WTC11 (cell line): ENCODE results near the gene THBS3. TPM values are rescaled to one million over a fixed set of nuclear protein-coding genes. Genes with fewer than 3 reads are reported as not detected.
"Not testable (repeated sequence)": the region's sequence is repeated elsewhere in the genome, so short reads cannot be mapped to it uniquely, and the experiment has no call there.

Source experiments
- ATAC-seq: fragments of 200-7000 bp; cut with Tn5 transposase; 2 replicates; pipeline ENCODE4 v1.10.0; 2021; ENCODE audit warnings: mild to moderate bottlenecking, moderate library complexity
- CTCF ChIA-PET: fragments of 300-600 bp; sonication (Branson Sonifier 250); formaldehyde crosslinking; loops from one replicate; lab custom pipeline; 2021; ENCODE audit warnings: antibody characterized with exemption; lab: Charles Lee
- POLR2A ChIA-PET: fragments of 350-600 bp; sonication (Branson Sonifier 250); formaldehyde crosslinking; loops from one replicate; lab custom pipeline; 2021; ENCODE audit warnings: antibody characterized with exemption; lab: Charles Lee
- DNase-seq: peaks from one replicate; pipeline ENCODE4 v3.0.0; 2021; ENCODE audit warnings: low spot score
- H3K27ac Mint-ChIP-seq: 2 replicates; pipeline ENCODE4 v1.8.0; 2021; ENCODE audit warnings: mixed read lengths
- H3K27me3 Mint-ChIP-seq: 2 replicates; pipeline ENCODE4 v1.8.0; 2021; ENCODE audit warnings: low read depth, mild to moderate bottlenecking, moderate library complexity, mixed read lengths
- H3K36me3 Mint-ChIP-seq: 2 replicates; pipeline ENCODE4 v1.8.0; 2021; ENCODE audit warnings: mixed read lengths
- H3K4me1 Mint-ChIP-seq: 2 replicates; pipeline ENCODE4 v1.8.0; 2022; ENCODE audit warnings: mixed read lengths
- H3K4me3 Mint-ChIP-seq: 2 replicates; pipeline ENCODE4 v1.8.0; 2021; ENCODE audit warnings: mild to moderate bottlenecking, moderate library complexity, mixed read lengths
- H3K9me3 Mint-ChIP-seq: 2 replicates; pipeline ENCODE4 v1.8.0; 2021; ENCODE audit warnings: mixed read lengths
- ATF3 ChIP-seq: sonication (generic); formaldehyde crosslinking; conservative IDR thresholded peaks from 2 replicates; pipeline ENCODE4 v1.8.1; 2022; ENCODE audit warnings: mild to moderate bottlenecking, missing genetic modification reagents
- E2F1 ChIP-seq: sonication (generic); formaldehyde crosslinking; IDR thresholded peaks from 2 replicates; pipeline ENCODE4 v1.8.0; 2022; ENCODE audit warnings: mild to moderate bottlenecking, missing genetic modification reagents
- EMX1 ChIP-seq: fragments of 250-450 bp; sonication (Bioruptor Pico); IDR thresholded peaks from 2 replicates; pipeline ENCODE4 v1.8.0; 2021; ENCODE audit warnings: mild to moderate bottlenecking
- FOXP1 ChIP-seq: sonication (generic); formaldehyde crosslinking; IDR thresholded peaks from 2 replicates; pipeline ENCODE4 v1.8.0; 2022; ENCODE audit warnings: missing genetic modification reagents, mild to moderate bottlenecking, moderate library complexity, borderline replicate concordance
- PRDM15 ChIP-seq: sonication (generic); formaldehyde crosslinking; IDR thresholded peaks from 2 replicates; pipeline ENCODE4 v1.8.0; 2022; ENCODE audit warnings: missing genetic modification reagents
- RORB ChIP-seq: fragments of 250-450 bp; sonication (Bioruptor Pico); IDR thresholded peaks from 2 replicates; pipeline ENCODE4 v1.9.0; 2021; ENCODE audit warnings: mild to moderate bottlenecking
- SP1 ChIP-seq: sonication (generic); formaldehyde crosslinking; conservative IDR thresholded peaks from 2 replicates; pipeline ENCODE4 v1.8.1; 2022; ENCODE audit warnings: missing genetic modification reagents
- TEAD4 ChIP-seq: sonication (generic); formaldehyde crosslinking; IDR thresholded peaks from 2 replicates; pipeline ENCODE4 v1.8.0; 2022; ENCODE audit warnings: mild to moderate bottlenecking, missing genetic modification reagents
- USF1 ChIP-seq: sonication (generic); formaldehyde crosslinking; IDR thresholded peaks from 2 replicates; pipeline ENCODE4 v1.8.0; 2022; ENCODE audit warnings: mild to moderate bottlenecking, missing genetic modification reagents
- ZBTB21 ChIP-seq: sonication (generic); formaldehyde crosslinking; IDR thresholded peaks from 2 replicates; pipeline ENCODE4 v1.8.1; 2023; ENCODE audit warnings: mild to moderate bottlenecking, missing genetic modification reagents, borderline replicate concordance
- ZNF232 ChIP-seq: sonication (generic); formaldehyde crosslinking; IDR thresholded peaks from 2 replicates; pipeline ENCODE4 v1.8.0; 2022; ENCODE audit warnings: mild to moderate bottlenecking, missing genetic modification reagents
- ZNF281 ChIP-seq: sonication (generic); formaldehyde crosslinking; IDR thresholded peaks from 2 replicates; pipeline ENCODE4 v1.8.0; 2023; ENCODE audit warnings: mild to moderate bottlenecking, missing genetic modification reagents
- ZNF423 ChIP-seq: fragments of 250-450 bp; sonication (Bioruptor Pico); IDR thresholded peaks from 2 replicates; pipeline ENCODE4 v2.1.2; 2022; ENCODE audit warnings: mild to moderate bottlenecking, moderate library complexity
- ZNF671 ChIP-seq: fragments of 250-450 bp; sonication (Bioruptor Pico); IDR thresholded peaks from 2 replicates; pipeline ENCODE4 v1.8.0; 2021; ENCODE audit warnings: mild to moderate bottlenecking
- ZSCAN18 ChIP-seq: fragments of 250-450 bp; sonication (Bioruptor Pico); IDR thresholded peaks from 2 replicates; pipeline ENCODE4 v2.1.2; 2022; ENCODE audit warnings: mild to moderate bottlenecking, moderate library complexity
- total RNA-seq: library from RNA; stranded (reverse); gene quantifications from 3 replicates; pipeline ENCODE4 v1.2.3, GENCODE V29; 2021

Gene THBS3
- total RNA-seq, 1 experiment from 2014 or later, result 5.3 TPM

- TF ChIP-seq PRDM15 (CRISPR knock-in tag) (0 out of 2 replicates have a peak, but pooled peaks have one; percentile 39), ATF3 (CRISPR knock-in tag) (no peak), ZBTB21 (CRISPR knock-in tag) (0 out of 2 replicates have a peak, but pooled peaks have one; percentile 57), USF1 (CRISPR knock-in tag) (peak; percentile 39; the same call in 1 of the 2 replicates), SP1 (no peak; the same call in 1 of the 2 replicates), ZNF671 (CRISPR knock-in tag) (no peak), E2F1 (CRISPR knock-in tag) (no peak), EMX1 (no peak), ZNF232 (CRISPR knock-in tag) (peak; percentile 40; the same call in 1 of the 2 replicates), FOXP1 (CRISPR knock-in tag) (peak; percentile 81; the same call in 1 of the 2 replicates), ZNF281 (CRISPR knock-in tag) (no peak), RORB (CRISPR knock-in tag) (no peak)
- TF ChIP-seq, all 79 proteins: peak for 9
Observed at GRCh38 chr1:155166471-155167165, 41.1 kb downstream of the THBS3 start (continued).

GRCh38 chr1:155166051-155166470 lies 41.6 kb downstream of the THBS3 start:
- Mint-ChIP-seq H3K4me3 (peak overlapping the region; percentile 73), H3K27me3 (no peaks in the 10 kb centered on the region; the same call in 1 of the 2 replicates), H3K27ac (peak overlapping the region; percentile 94), H3K9me3 (peaks cover 4% of the 10 kb centered on the region), H3K4me1 (peaks cover 17% of the 10 kb centered on the region), H3K36me3 (peaks cover 16% of the 10 kb centered on the region)
- ATAC-seq (peak; percentile 23), DNase-seq (peak; percentile 51)
- POLR2A ChIA-PET, result interaction anchor here (0.9 to 1.6 kb wide), 4 partner anchors 30 to 74 kb away, joined by 3 read pairs; partner anchors contain the start of gene SLC50A1
- CTCF ChIA-PET, result interaction anchor here (0.7 to 12.2 kb wide), 25 partner anchors 9 to 210 kb away, joined by 3 to 605 read pairs (median 25); partner anchors contain the start of genes ADAM15, DPM3, EFNA1 and EFNA4
- no peak for TF ChIP-seq ZNF423 (CRISPR knock-in tag)
- no peak for TF ChIP-seq ZSCAN18 (CRISPR knock-in tag)
- TF ChIP-seq EMX1, result no peak
- 0 out of 2 replicates have a peak, but pooled peaks have one; percentile 14 for TF ChIP-seq TEAD4 (CRISPR knock-in tag)

GRCh38 chr1:155164625-155165024 lies 43.1 kb downstream of the THBS3 start:
- POLR2A ChIA-PET, result interaction anchor here (0.6 kb wide), 1 partner anchor 85 kb away, joined by 4 read pairs; no protein-coding TSS in a partner anchor
- H3K27me3 Mint-ChIP-seq, H3K4me3 Mint-ChIP-seq, H3K27ac Mint-ChIP-seq, H3K9me3 Mint-ChIP-seq, DNase-seq, ATAC-seq: not testable (repeated sequence)
- CTCF ChIA-PET, result interaction anchor here (0.7 to 12.2 kb wide), 3 partner anchors 8 to 74 kb away, joined by 3 to 605 read pairs (median 4); partner anchors contain the start of gene KRTCAP2
- Mint-ChIP-seq H3K36me3 (peaks cover 10% of the 10 kb centered on the region), H3K4me1 (peaks cover 17% of the 10 kb centered on the region)

GRCh38 chr1:155163785-155164184 lies 43.9 kb downstream of the THBS3 start:
- not testable (repeated sequence) for H3K27ac Mint-ChIP-seq, H3K27me3 Mint-ChIP-seq, ATAC-seq, DNase-seq, H3K4me3 Mint-ChIP-seq, H3K9me3 Mint-ChIP-seq, H3K36me3 Mint-ChIP-seq
- H3K4me1 Mint-ChIP-seq, result peaks cover 17% of the 10 kb centered on the region
- ChIA-PET CTCF (interaction anchor here (1.3 kb wide), 1 partner anchor 9 kb away, joined by 4 read pairs; the partner anchor contains the start of gene KRTCAP2), POLR2A (interaction anchor here (0.6 kb wide), 1 partner anchor 86 kb away, joined by 4 read pairs; no protein-coding TSS in a partner anchor)

- H3K36me3 Mint-ChIP-seq, H3K27ac Mint-ChIP-seq, DNase-seq, H3K4me3 Mint-ChIP-seq, ATAC-seq, H3K27me3 Mint-ChIP-seq, POLR2A ChIA-PET, H3K9me3 Mint-ChIP-seq: not testable (repeated sequence)
- CTCF ChIA-PET, result interaction anchor here (0.7 to 1.0 kb wide), 3 partner anchors 10 to 93 kb away, joined by 3 to 7 read pairs (median 3); no protein-coding TSS in a partner anchor
- H3K4me1 Mint-ChIP-seq, result peaks cover 17% of the 10 kb centered on the region
Observed at GRCh38 chr1:155162631-155163030, 45.1 kb downstream of the THBS3 start.
